Glomerular endothelial cell (primary cell): ENCODE measurements around the gene DIP2C. TPM values are rescaled to one million over a fixed set of nuclear protein-coding genes. Genes with fewer than 3 reads are reported as not detected.

Source experiments
- DNase-seq: peaks from one replicate; pipeline ENCODE4 v3.0.0-alpha.2; 2011; ENCODE audit warnings: low read depth, low spot score; ENCODE audit errors: extremely low read depth
- total RNA-seq: library from RNA; depleted of rRNA; stranded (reverse); fragments of >200 nt; gene quantifications from 2 replicates; pipeline ENCODE4 v1.2.3, GENCODE V29; 2015

Gene DIP2C
- total RNA-seq, 1 donor from 2014 or later: 16.5 TPM

DNA sequence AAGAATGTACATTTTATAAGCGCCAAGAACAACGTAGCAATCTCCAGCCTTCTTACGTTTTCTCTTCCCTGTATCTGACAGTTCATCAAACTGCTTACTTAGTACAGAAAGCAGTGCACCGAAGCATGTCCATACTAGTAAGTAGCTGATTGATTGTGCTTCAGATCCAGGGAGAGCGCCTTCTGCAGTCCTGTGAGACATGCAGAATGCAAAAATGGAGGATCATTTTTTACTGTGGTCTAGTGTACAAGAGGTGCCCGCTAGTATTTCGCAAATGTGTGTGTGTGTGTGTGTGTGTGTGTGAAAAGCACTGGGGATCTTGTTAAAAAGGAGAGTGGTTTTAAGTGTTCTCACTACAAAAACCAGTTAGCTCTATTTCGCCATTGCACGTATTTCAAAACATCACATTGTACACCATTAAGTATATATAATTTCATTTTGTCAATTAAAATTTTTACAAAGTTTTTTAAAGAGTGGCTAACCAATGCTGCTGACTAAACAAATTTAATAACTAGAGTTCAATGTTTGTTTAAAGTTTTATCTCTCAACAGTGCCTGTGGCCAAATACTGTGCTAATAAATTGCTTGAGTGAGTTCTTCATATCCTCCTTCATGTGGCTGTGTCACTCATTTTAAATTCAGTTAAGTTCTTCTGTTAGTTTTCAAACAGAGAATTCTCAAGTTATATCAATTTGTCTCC, 454.6 kb downstream of the DIP2C start:
- no peak for DNase-seq

DNA sequence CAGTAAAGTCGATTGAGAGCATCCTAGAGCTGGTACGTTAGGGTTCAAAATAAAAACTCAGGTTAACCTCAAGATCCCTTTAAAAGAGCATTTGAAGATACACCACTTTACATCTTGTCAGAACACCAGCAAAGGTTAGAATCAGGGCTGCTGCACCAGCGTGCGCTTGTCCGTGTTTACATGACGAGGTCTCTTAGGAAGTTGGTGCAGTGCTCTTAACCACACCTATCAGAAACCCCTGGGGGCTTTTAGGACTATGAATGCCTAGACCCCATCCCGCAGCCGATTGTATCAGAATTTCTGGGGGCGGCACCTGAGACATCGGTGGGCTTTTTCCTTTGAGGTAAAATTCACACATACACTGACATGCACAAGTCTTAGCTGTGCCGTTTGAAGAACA, 456.6 kb downstream of the DIP2C start:
- no peak for DNase-seq

DNA sequence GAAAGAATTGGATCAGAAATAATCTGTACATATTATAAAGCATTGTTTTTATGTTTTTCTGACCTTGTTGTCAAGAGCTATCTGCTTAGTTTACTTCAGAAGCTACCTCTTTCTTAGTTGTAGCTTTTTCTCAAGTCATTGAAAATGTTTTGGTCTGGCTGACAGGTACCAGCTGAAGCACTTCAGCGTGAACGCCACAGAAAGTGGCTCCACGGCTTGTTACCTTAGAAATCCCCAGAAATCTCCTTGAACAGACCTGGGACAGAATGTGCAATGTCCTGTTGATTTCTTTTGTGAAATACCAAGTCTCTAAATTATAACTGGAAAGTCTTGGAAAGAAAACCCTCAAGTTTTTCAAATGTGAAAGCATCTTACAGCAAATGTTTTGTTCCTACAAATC, 457.4 kb downstream of the DIP2C start:
- DNase-seq: no peak

DNA sequence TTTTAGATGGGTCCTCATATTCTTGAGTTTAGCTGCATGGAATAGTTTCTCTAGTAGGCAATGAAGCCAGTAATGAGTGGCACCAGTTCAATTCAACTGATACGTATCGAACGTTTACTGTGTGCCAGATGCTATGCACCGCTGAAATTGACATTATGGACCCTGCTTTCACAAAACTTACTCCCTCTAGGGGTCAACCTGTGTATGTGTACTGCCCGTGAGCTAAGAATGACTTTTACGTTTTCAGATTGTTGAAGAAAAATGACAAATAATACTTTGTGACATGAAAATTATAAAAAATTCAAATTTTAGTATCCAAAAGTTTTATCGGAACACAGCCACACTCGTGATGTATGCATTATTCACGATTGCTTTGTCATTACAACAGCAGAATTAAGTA, 458.7 kb downstream of the DIP2C start:
- no peak for DNase-seq

DNA sequence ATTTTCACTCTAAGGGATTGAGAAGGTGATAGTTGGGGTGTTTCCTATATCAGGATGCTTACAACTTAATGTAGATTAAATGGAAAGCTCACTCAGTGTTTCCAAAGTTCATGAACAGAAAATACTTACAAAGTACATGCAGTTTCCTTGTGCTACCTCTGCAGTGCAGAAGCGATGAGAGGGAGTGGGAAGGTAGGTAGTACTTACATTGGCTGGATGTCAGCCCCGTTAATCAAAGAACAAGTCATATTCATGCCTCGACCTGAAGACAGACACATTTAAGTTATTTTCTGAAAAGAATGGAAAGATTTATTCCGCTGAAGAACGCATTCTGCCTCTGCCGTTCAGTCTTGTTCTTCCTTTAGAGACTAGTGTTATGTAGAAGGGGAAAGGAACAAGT, 461.1 kb downstream of the DIP2C start:
- no peak for DNase-seq

DNA sequence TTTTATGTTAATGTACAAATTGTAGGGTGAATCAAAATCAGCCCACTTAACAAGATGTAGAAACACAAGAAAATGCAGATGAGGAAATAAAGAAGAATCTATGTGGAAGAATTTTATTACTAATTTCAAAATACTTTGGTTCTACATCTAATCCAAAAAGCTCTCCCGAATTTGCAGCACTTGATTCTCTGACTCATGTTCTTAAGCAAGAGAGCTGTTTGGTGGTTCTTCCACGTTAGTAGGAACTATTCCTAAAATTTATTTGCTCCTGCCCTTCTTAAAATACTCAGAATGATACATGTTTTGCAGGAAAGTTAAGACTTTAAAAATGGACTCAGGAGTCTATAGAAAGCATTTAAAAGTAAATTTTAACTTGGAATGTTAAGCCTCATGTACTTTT, 462.5 kb downstream of the DIP2C start:
- DNase-seq: no peak

DNA sequence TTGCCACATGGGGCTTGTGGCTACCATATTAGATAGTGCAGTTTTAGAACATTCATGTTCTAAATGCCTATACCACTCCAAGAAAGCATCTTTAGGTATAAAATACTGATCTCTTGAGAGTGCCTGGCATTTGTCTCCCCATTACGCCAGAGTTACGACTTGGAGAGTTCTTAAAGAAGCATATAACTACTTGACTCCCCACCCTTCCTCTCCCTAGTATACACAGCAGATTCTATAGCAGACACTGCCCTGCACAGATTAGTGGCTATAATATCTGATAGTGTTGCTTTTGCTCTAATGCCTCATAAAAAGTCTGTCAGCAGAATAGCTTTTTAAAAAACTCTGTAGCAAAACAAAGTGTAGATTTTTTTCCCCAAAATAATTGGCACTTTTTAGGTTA, 463.4 kb downstream of the DIP2C start:
- DNase-seq: no peak

DNA sequence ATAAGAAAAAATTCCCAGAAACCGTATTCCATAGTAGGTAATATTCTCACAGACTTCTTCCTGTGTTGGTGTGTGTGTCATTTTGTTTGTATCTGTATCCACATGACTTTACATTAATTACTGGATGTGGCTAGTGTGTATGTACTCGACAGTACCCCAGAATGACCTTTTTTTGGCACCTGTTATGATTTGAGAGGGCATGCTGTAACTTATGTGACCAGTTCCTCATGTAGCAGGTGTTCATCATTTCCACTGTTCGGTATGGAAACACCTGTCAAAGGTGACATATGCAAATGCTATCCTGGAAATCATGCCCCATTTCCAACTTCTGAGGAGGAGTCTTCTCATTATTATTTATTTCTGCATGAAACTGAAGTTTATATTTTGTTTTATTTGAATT, 464.9 kb downstream of the DIP2C start:
- no peak for DNase-seq

Other genes starting within 250 kb of the DIP2C start
- 34.0 and 65.3 TPM in 2 replicates for gene LARP4B, start 242.0 kb upstream of the DIP2C start, total RNA-seq